GM21367 (cell line): Measurements from ENCODE around the gene CT47B1.
"Not testable (repeated sequence)": the region's sequence is repeated elsewhere in the genome, so short reads cannot be mapped to it uniquely, and the experiment has no call there.

Source experiments
- ATAC-seq: cut with Tn5 transposase; IDR thresholded peaks from one replicate; pipeline ENCODE4 v1.9.1; 2021; ENCODE audit not compliant: unreplicated experiment

CT47B1 gene

DNA sequence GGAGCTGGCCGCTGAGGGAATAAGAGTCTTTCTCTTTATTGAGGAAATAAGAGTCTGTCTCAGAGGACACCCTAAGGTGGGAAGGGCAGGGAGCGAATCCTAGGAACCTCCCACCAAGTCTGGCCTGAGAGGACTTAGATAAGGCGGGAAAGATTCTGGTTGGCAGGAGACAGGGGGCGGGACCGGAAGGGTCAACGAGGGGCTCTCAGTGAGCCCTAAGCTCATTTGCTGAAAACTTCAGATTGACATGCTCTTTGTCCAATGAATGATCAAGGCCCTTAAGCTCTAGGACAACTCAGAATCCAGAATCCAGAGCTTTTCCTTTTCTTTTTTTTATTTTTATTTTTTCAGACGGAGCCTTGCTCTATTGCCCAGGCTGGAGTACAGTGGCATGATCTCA, at the start of gene CT47B1:
Gene CT47B1, minus strand, starts transcription at position 101 of the 400 bp plus-strand sequence. CDS start 196 bp downstream, outside the sequence.
- not testable (repeated sequence) for ATAC-seq

DNA sequence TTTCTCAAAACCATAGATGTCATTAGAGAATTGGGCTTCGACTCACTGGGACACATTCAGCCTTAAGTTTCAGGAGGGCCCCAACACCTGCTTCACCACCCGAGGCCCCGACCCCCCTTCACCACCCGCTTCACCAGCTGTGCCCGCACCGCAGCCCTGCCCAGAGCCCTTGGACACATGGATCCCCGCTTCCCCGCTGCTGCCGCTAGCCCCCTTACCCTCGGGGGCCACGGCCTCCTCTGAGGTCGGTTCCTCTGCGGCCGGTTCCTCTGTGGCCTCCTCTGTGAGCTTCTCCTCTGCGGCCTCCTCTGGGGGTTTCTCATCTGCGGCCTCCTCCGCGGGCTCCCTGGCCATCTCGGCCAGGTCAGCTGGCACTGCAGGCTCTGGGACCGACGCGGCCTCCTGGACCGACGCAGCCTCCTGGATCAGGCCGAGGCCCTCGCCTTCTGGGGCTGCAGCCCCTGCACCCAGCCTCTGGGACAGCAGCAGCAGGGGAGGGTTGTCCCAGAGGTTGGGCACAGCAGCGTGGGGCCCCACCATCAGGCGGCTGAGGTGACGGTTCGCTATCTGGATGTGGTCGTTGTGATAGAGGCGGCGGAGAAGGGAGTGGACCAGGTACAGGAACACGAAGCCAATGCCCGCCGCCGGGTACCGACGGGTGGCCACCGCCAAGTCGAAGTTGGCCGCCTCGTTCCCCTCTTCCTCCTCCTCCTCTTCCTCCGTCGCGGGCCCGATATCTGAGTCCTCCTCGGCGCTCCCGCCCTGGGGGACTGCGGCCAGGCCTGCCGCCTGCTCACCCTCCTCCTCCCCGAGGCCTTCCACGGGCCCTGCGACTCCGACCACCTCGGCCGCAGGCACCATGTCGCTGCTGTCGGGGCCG, 748 bp downstream of the CT47B1 start:
- no peak for ATAC-seq

DNA sequence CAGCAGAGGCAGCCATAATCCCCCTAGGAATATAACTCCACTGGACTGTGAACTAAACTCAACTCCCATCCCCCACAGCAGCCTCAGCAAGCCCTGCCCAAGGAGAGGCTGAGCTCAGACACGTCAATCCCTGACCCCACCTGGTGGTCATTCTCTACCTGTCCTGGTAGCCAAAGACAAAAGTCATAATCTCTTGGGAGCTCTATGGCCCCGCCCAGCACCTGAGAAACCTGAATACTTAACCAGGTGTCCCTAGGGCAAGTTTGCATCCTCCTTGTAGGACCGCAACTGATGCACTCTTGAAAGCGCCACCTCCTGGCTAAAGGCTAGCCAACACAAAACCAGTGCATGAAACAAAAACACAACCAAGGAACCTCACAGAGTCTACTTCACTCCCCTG, 18.4 kb downstream of the CT47B1 start:
- no peak for ATAC-seq

DNA sequence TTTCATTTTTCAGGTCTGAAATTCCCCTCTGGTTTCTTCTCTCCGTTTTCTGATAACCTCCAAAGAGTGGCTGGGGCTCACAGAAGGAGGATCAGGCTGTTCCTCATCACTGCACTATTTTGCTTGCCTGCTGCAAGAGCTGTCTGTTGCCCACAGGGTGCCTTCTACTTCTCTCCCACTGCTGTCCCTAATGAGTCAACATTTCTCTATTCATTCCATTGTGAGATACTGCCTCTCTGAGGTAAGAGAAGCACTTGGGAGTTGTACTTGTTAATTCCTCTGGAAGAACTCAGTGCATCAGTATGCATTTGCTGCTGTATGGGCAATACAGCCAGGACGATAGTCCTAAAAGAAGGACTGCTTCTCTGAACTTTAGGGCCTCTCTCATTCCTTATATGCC, 34.8 kb downstream of the CT47B1 start:
- no peak for ATAC-seq

DNA sequence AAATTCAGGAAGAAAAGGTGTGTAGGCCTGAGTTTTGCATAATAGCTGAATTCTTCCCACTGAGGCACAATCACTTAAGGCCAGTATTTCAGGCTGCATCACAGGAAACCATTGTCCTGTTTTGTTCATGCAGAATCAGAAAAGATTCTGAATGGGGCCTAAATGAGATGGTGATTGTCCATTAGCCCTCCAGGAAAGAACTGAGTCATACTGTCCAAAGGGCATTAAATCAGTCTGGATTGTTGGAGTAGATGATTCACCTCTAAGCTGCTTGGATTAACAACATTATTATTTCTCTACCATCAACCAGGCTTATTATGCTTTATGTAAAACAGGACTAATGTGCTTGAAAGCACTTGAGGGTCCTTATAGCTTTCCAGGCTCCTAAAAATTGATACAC, 36.2 kb downstream of the CT47B1 start:
- ATAC-seq: no peak

DNA sequence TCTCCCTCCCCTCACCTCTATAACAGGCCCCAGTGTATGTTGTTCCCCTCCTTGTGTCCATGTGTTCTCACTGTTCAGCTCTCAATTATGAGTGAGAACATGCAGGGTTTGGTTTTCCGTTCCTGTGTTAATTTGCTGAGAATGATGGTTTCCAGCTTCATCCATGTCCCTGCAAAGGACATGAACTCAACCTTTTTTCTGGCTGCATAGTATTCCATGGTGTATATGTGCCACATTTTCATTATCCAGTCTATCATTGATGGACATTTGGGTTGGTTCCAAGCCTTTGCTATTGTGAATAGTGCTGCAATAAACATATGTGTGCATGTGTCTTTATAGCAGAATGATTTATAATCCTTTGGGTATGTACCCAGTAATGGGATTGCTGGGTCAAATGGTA, 48.5 kb downstream of the CT47B1 start:
- ATAC-seq: not testable (repeated sequence)

DNA sequence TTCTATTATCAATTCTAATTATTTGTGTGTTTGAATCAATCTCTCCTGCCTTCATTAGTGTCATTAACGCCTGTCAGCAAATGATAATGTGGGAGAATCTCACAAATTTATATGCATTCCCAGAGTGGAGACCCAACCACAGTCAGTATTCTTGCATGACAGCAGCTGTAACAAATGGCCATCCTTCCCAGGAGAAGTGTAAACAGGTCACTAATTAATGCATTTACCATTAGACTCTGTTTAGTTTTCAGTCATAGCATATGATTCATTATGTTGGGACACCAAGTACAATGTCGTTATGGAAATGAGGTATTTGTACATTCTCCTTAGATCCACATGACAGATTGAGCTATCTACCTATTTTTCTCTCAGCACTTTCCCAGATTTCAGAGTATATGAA, 50.5 kb downstream of the CT47B1 start:
- no peak for ATAC-seq

DNA sequence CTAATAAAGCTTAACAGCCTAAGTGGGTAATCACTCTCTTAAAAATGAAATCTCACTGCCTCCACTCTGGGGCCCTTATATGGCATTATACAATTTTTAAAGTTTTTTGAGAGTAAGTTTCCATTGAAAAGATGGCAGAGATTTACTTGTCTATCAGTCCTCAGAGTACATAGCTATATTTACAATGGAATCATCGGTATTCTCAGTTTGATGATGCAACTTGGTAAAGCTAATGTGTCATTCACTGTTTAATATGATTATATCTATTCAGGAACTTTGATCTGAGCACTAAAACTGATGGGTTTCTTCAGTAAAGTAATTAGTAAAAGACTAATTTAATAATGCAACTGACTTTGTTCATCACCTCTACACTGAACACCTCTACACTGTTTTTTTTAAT, 51.6 kb downstream of the CT47B1 start:
- no peak for ATAC-seq

DNA sequence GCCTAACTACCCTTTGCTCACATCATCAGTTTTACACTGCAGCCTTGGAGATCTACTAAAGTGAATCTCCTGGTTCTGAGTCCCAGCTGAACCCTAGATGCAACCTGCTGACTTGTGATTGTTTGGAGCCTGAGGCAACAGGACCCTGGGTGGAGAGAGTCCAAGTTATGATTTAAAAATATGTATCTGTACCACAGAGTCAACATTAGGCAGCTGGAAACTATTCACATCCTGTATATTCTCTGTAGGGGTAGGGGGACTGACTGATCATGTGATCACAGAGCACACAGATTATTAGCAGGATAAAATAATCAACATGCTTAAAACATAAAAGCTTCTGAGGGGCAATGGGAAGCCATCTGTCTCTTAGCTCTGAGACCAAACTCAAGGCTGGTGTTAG, 52.1 kb downstream of the CT47B1 start:
- no peak for ATAC-seq
